Activated CD8-positive, alpha-beta T cell treated with anti-CD3 and anti-CD28 coated beads for 36 hours (primary cell): Measurements from ENCODE around the gene LSP1. TPM values are rescaled to one million over a fixed set of nuclear protein-coding genes. Genes with fewer than 3 reads are reported as not detected.

Source experiments
- ATAC-seq: fragments of 200-7000 bp; cut with Tn5 transposase; one replicate; pipeline ENCODE4 v1.10.0; 2021; ENCODE audit warnings: mild to moderate bottlenecking, moderate library complexity
- CTCF ChIA-PET: fragments of 350-600 bp; sonication (Branson Sonifier 250); formaldehyde crosslinking; loops from one replicate; lab custom pipeline; 2021; ENCODE audit warnings: antibody characterized with exemption; lab: Charles Lee
- POLR2A ChIA-PET: fragments of 350-600 bp; sonication (Branson Sonifier 250); formaldehyde crosslinking; loops from one replicate; lab custom pipeline; 2021; ENCODE audit warnings: antibody characterized with exemption; lab: Charles Lee
- DNase-seq: peaks from one replicate; pipeline ENCODE4 v3.0.0-alpha.2; 2020
- H3K27ac Mint-ChIP-seq: one replicate; pipeline ENCODE4 v1.8.0; 2021; ENCODE audit warnings: mild to moderate bottlenecking, mixed read lengths
- H3K27me3 Mint-ChIP-seq: one replicate; pipeline ENCODE4 v1.8.0; 2021; ENCODE audit warnings: mixed read lengths
- H3K36me3 Mint-ChIP-seq: one replicate; pipeline ENCODE4 v1.8.0; 2021; ENCODE audit warnings: low read depth, mixed read lengths
- H3K4me1 Mint-ChIP-seq: one replicate; pipeline ENCODE4 v1.8.0; 2021; ENCODE audit warnings: low read depth, mixed read lengths
- H3K4me3 Mint-ChIP-seq: one replicate; pipeline ENCODE4 v1.8.0; 2021; ENCODE audit warnings: mild to moderate bottlenecking, moderate library complexity, mixed read lengths
- H3K9me3 Mint-ChIP-seq: one replicate; pipeline ENCODE4 v1.8.0; 2021; ENCODE audit warnings: mixed read lengths
- intact Hi-C: fragments of 100-400 bp; cut with micrococcal nuclease; formaldehyde crosslinking; loops from one replicate; pipeline ENCODE4 v1.10.0; 2022
- total RNA-seq, 2 experiments: library from RNA; stranded (reverse); gene quantifications; one replicate each; pipeline ENCODE4 v1.2.3, GENCODE V29; 2021
- TF ChIP-seq, protein P1 (sequence below): fragments of 200-600 bp; IDR thresholded peaks from one replicate; pipeline ENCODE4 v1.8.0; 2022; ENCODE audit warnings: antibody characterized with exemption, mild to moderate bottlenecking

LSP1 gene
- total RNA-seq, 2 experiments from 2014 or later = 247 to 251 TPM

DNA sequence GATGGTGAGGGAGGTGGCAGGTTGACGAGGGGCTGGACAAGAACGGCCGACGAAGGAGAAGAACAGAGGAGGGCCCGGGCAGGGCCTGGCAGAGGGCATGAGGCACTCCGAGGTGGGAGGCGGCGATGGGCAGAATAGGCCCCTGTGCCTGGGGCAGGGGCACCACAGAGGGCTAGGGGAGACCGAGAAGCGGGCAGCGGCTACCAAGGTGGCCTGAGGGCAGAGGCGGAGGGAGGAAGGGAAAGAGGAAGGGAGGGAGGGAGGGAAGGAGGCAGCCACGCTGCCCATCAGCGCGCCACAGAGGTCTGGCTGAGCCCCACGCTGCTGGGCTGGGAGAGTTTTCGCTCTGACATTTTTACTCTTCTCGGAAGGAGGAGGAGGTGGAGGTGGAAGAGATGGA, 11.3 kb downstream of the LSP1 start:
- H3K27me3 Mint-ChIP-seq = no peaks in the 10 kb centered on the region
- POLR2A ChIA-PET = interaction anchor here (1.3 kb wide), 1 partner anchor 25 kb away, joined by 3 read pairs; no protein-coding TSS in a partner anchor
- H3K4me3 Mint-ChIP-seq = no peak overlapping the region
- no peaks in the 10 kb centered on the region for H3K9me3 Mint-ChIP-seq
- peaks cover 22% of the 10 kb centered on the region for H3K4me1 Mint-ChIP-seq
- no peak for DNase-seq
- H3K27ac Mint-ChIP-seq = no peak overlapping the region
- TF ChIP-seq, protein P1, sequence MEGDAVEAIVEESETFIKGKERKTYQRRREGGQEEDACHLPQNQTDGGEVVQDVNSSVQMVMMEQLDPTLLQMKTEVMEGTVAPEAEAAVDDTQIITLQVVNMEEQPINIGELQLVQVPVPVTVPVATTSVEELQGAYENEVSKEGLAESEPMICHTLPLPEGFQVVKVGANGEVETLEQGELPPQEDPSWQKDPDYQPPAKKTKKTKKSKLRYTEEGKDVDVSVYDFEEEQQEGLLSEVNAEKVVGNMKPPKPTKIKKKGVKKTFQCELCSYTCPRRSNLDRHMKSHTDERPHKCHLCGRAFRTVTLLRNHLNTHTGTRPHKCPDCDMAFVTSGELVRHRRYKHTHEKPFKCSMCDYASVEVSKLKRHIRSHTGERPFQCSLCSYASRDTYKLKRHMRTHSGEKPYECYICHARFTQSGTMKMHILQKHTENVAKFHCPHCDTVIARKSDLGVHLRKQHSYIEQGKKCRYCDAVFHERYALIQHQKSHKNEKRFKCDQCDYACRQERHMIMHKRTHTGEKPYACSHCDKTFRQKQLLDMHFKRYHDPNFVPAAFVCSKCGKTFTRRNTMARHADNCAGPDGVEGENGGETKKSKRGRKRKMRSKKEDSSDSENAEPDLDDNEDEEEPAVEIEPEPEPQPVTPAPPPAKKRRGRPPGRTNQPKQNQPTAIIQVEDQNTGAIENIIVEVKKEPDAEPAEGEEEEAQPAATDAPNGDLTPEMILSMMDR = no peak
- H3K36me3 Mint-ChIP-seq = peaks cover 2% of the 10 kb centered on the region
- no peak for ATAC-seq
- intact Hi-C loops = no loop called here
- CTCF ChIA-PET = no interaction called here

DNA sequence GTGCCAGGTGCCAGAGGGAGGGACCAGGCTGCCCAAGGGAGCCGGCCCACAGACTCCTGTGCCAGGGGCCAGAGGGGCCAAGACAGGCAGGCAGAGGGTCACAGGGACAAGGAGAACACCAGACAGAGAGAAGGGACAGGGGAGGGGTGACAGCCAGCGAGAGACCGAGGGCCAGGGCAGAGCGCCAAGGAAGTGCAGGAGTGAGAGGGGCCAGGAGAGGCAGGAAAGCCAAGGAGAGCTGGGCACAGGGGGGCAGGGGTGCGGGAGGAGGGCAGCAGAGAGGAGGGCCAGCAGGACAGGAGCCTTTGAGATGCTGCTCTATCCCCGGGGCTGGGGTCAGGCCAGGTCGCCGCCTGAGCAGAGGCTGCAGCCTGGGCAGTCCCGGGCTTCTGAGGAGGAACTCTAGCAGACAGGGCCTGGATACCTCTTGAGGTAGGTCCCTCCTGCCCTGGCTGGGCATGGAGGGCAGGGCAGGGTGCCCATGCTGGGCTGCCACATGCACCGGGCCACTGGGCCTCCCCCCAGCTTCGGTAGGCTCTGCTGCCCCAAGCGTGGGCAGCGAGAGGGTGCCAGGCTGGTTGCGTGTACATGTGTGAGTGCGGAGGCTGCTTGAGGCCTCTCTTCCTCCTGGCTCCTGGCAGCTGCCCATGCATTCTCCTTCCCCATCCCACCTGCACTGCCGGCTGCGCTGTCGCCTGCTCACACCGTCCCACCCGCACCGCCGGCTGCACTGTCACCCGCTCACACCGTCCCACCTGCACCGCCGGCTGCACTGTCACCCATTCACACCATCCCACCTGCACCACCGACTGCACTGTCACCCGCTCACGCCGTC, 12.2 kb downstream of the LSP1 start:
- ChIA-PET CTCF (no interaction called here), POLR2A (interaction anchor here (1.3 kb wide), 1 partner anchor 24 kb away, joined by 3 read pairs; no protein-coding TSS in a partner anchor)
- Mint-ChIP-seq H3K9me3 (no peaks in the 10 kb centered on the region), H3K27ac (no peak overlapping the region), H3K36me3 (peaks cover 2% of the 10 kb centered on the region), H3K4me3 (no peak overlapping the region), H3K27me3 (no peaks in the 10 kb centered on the region), H3K4me1 (peaks cover 29% of the 10 kb centered on the region)
- TF ChIP-seq, protein P1 = no peak
- no peak for ATAC-seq
- no peak for DNase-seq
- intact Hi-C loops = no loop called here

DNA sequence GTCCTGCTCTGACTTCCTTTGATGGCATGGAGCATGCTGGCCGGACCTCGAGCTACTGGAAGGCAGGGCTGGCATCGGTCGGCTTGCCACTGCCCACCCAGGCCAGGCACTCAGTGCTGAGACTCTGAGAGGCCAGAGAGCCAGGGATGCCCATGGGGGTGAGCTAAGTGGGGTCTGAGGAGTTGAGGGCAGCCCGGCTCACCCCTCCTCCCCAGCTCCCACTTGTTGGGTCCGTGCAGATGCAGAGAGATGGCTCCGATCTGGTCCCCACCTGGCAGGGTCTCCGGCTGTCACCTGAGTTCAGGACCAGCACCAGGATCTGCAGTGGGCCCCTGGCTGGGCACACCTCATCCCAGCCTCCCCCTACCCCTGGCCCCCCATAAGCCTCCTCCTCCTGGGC, 13.3 kb downstream of the LSP1 start:
- intact Hi-C loops = no loop called here
- ChIA-PET POLR2A (no interaction called here), CTCF (interaction anchor here (1.5 kb wide), 1 partner anchor 16 kb away, joined by 5 read pairs; no protein-coding TSS in a partner anchor)
- Mint-ChIP-seq H3K27ac (no peak overlapping the region), H3K4me1 (peaks cover 41% of the 10 kb centered on the region), H3K4me3 (no peak overlapping the region), H3K27me3 (no peaks in the 10 kb centered on the region), H3K9me3 (no peaks in the 10 kb centered on the region), H3K36me3 (peaks cover 2% of the 10 kb centered on the region)
- TF ChIP-seq, protein P1 = no peak
- ATAC-seq (no peak), DNase-seq (no peak)

DNA sequence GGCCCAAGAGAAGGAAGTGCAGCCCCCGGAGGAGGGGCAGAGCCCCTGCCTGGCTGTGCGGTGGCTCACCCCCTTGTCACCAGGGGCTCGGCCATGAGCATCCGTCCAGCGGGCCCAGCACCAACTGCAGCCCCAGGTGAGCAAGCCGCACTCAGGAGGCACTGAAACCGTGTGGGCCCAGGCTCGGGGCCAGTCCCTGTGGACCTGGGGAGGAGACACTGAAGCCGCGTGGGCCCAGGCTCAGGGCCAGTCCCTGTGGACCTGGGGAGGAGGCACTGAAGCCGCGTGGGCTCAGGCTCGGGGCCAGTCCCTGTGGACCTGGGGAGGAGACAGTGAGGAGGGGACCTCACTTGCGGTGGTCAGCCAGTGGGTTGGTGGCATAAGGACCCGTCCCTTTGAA, 13.9 kb downstream of the LSP1 start:
- TF ChIP-seq, protein P1 = no peak
- Mint-ChIP-seq H3K27ac (no peak overlapping the region), H3K4me1 (peaks cover 42% of the 10 kb centered on the region), H3K9me3 (no peaks in the 10 kb centered on the region), H3K27me3 (no peaks in the 10 kb centered on the region), H3K36me3 (peaks cover 2% of the 10 kb centered on the region), H3K4me3 (no peak overlapping the region)
- CTCF ChIA-PET = interaction anchor here (0.8 to 1.5 kb wide), 2 partner anchors 10 to 15 kb away, joined by 3 to 5 read pairs; no protein-coding TSS in a partner anchor
- no peak for DNase-seq
- intact Hi-C loops = no loop called here
- POLR2A ChIA-PET = interaction anchor here (1.6 kb wide), 1 partner anchor 14 kb away, joined by 5 read pairs; the partner anchor contains the start of gene LSP1
- no peak for ATAC-seq

DNA sequence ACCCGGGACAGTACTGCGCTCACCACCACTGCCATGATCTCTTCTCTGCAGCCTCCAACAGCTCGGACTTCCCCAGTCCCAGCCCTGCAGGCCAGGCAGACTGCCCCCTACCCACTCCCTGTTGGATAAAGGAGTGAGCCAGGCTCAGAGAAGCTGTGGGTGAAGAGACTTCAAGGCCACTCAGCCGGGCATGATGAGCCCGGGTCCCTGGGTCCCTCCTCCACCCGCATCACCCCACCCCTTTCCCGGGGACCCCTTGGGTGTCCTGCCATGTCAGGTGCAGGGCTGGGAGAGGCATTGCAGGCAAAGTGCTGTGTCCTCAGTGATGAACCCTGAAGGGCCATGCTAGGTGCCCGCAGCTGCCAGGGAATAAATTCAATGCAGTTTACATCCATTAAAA, 14.5 kb downstream of the LSP1 start:
- DNase-seq (no peak), ATAC-seq (no peak)
- TF ChIP-seq, protein P1 = no peak
- intact Hi-C loops = no loop called here
- Mint-ChIP-seq H3K4me1 (peaks cover 47% of the 10 kb centered on the region), H3K9me3 (no peaks in the 10 kb centered on the region), H3K4me3 (no peak overlapping the region), H3K27ac (no peak overlapping the region), H3K36me3 (peaks cover 2% of the 10 kb centered on the region), H3K27me3 (no peaks in the 10 kb centered on the region)
- ChIA-PET POLR2A (interaction anchor here (1.1 to 1.6 kb wide), 2 partner anchors 9 to 14 kb away, joined by 3 to 5 read pairs; partner anchors contain the start of gene LSP1), CTCF (interaction anchor here (0.8 to 1.2 kb wide), 2 partner anchors 9 to 15 kb away, joined by 3 read pairs; no protein-coding TSS in a partner anchor)
